ENCODE results near the gene MIAT.
A peak's percentile ranks its signal among the peaks of the same experiment; 100 is the strongest.

MIAT gene

DNA sequence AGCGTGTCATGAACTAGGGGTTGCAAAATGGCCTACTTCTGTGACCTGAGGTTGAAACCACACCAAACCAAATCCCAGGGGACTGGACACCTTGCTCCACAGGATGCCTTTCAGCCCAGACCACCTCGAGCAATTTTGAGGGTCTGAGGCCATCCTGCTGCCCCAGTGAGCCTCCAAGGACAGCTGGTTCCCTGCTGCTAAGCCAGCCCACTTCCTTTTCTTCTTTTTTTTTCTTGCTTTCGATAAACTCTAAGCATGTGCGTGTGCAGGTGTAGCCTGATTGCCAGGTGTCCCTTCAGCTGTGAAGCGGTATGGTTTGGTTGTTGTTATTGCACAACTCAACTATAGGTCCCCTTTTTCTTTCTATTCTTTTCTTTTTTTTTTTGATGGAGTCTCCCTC lies 42.2 kb upstream of the MIAT start (continued):
- TF ChIP-seq, protein P1, sequence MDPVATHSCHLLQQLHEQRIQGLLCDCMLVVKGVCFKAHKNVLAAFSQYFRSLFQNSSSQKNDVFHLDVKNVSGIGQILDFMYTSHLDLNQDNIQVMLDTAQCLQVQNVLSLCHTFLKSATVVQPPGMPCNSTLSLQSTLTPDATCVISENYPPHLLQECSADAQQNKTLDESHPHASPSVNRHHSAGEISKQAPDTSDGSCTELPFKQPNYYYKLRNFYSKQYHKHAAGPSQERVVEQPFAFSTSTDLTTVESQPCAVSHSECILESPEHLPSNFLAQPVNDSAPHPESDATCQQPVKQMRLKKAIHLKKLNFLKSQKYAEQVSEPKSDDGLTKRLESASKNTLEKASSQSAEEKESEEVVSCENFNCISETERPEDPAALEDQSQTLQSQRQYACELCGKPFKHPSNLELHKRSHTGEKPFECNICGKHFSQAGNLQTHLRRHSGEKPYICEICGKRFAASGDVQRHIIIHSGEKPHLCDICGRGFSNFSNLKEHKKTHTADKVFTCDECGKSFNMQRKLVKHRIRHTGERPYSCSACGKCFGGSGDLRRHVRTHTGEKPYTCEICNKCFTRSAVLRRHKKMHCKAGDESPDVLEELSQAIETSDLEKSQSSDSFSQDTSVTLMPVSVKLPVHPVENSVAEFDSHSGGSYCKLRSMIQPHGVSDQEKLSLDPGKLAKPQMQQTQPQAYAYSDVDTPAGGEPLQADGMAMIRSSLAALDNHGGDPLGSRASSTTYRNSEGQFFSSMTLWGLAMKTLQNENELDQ (tag by site-specific recombination; IDR thresholded peaks at IDR 0.05; ENCODE audit: low read depth): no peak
- no peak for TF ChIP-seq SP7 (tag by site-specific recombination; IDR thresholded peaks at IDR 0.05)
- no peak for TF ChIP-seq ZNF423 (tag by site-specific recombination; IDR thresholded peaks at IDR 0.05)
- TF ChIP-seq ZNF747 (tag by site-specific recombination; IDR thresholded peaks at IDR 0.05): no peak
- no peak for TF ChIP-seq ZNF610 (tag by site-specific recombination; IDR thresholded peaks at IDR 0.05; ENCODE audit: borderline replicate concordance)
- TF ChIP-seq, protein P2, sequence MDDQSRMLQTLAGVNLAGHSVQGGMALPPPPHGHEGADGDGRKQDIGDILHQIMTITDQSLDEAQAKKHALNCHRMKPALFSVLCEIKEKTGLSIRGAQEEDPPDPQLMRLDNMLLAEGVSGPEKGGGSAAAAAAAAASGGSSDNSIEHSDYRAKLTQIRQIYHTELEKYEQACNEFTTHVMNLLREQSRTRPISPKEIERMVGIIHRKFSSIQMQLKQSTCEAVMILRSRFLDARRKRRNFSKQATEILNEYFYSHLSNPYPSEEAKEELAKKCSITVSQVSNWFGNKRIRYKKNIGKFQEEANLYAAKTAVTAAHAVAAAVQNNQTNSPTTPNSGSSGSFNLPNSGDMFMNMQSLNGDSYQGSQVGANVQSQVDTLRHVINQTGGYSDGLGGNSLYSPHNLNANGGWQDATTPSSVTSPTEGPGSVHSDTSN (CRISPR knock-in tag; IDR thresholded peaks at IDR 0.05): no peak
- TF ChIP-seq, protein P3, sequence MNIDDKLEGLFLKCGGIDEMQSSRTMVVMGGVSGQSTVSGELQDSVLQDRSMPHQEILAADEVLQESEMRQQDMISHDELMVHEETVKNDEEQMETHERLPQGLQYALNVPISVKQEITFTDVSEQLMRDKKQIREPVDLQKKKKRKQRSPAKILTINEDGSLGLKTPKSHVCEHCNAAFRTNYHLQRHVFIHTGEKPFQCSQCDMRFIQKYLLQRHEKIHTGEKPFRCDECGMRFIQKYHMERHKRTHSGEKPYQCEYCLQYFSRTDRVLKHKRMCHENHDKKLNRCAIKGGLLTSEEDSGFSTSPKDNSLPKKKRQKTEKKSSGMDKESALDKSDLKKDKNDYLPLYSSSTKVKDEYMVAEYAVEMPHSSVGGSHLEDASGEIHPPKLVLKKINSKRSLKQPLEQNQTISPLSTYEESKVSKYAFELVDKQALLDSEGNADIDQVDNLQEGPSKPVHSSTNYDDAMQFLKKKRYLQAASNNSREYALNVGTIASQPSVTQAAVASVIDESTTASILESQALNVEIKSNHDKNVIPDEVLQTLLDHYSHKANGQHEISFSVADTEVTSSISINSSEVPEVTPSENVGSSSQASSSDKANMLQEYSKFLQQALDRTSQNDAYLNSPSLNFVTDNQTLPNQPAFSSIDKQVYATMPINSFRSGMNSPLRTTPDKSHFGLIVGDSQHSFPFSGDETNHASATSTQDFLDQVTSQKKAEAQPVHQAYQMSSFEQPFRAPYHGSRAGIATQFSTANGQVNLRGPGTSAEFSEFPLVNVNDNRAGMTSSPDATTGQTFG (tag by site-specific recombination; IDR thresholded peaks at IDR 0.05; ENCODE audit: borderline replicate concordance): no peak
- TF ChIP-seq KLF8 (tag by site-specific recombination; IDR thresholded peaks at IDR 0.05): no peak
- TF ChIP-seq ZNF37A (tag by site-specific recombination; IDR thresholded peaks at IDR 0.05): no peak
- TF ChIP-seq ZNF677 (tag by site-specific recombination; IDR thresholded peaks at IDR 0.05): no peak
- no peak for TF ChIP-seq ZNF2 (tag by site-specific recombination; IDR thresholded peaks at IDR 0.05)
- TF ChIP-seq ZNF292 (tag by site-specific recombination; IDR thresholded peaks at IDR 0.05; ENCODE audit: borderline replicate concordance, low read depth): no peak

DNA sequence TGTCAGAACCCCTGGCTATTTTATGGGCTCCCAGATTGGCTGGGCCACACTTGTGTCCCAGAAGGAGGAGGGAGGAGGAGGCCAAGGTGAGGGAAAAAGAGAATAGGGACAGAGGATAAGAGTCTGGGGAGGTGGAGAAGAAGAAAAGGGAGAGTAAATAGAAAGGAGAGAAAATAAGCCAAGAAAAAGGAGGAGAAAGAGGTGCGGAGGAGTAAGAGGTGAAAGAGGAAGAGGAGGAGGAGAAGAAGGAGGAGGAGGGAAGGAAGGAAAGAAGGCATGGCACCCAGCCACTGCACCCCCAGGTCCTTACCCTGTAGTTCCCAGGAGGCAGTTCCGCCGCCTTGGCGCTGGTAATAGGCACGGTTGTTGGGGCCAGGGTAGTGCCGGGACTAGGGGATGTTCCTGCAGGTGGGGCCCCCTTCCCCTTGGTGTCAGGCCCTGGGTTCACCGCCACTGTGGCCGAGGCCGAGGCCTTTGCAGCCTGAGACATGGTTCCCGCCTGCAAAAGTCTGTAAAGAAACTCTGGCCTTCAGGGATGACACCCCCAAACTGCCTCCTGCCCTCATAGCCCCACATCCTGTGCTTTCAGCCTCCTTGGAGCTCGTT lies 41.5 kb upstream of the MIAT start:
- no peak overlapping the region for H3K4me3 ChIP-seq (ENCODE audit: low read depth, low read length)
- H3K4me1 ChIP-seq (ENCODE audit: control insufficient read depth, insufficient read depth, low read length): no peaks in the 10 kb centered on the region
- CTCF ChIA-PET: interaction anchor here (0.6 kb wide), 1 partner anchor 43 kb away, joined by 3 read pairs; no protein-coding TSS in a partner anchor
- H3K27ac ChIP-seq (ENCODE audit: extremely low read depth, low read depth, low read length): no peak overlapping the region
- no peaks in the 10 kb centered on the region for H3K9me3 ChIP-seq (ENCODE audit: control insufficient read depth, insufficient read depth, low read depth, low read length)
- TF ChIP-seq PRDM1 (tag by site-specific recombination; IDR thresholded peaks at IDR 0.05): peak; percentile 93
- TF ChIP-seq ZNF585B (tag by site-specific recombination; IDR thresholded peaks at IDR 0.05): no peak
- TF ChIP-seq ZSCAN30 (tag by site-specific recombination; IDR thresholded peaks at IDR 0.05): no peak
- no peak for TF ChIP-seq KLF1 (tag by site-specific recombination; IDR thresholded peaks at IDR 0.05)
- H3K36me3 ChIP-seq (ENCODE audit: control insufficient read depth in 2 of 2, insufficient read depth in 1 of 2, low read length in 2 of 2): no peaks in the 10 kb centered on the region
- POLR2A ChIA-PET: no interaction called here

DNA sequence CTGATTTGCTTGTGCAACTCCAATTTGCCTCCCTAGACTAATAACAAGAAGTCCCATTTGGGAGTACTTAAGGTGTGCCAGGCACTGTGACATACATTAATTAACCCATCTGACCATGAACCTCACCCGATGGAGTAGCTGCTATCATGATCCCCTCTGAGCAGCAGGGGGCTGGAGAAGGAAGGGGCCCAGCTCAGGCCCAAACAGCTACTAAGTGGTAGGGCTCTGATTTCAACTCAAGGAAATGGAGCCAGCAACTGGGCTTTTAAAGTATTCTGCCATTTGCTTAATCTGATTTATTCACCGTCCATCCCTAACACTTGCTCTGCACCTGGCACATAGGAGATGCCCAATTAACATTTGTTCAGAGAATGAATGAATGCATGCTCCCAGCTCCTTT lies 40.7 kb upstream of the MIAT start:
- Histone ChIP-seq H3K27ac (ENCODE audit: extremely low read depth, low read depth, low read length) (no peak overlapping the region), H3K4me1 (ENCODE audit: control insufficient read depth, insufficient read depth, low read length) (no peaks in the 10 kb centered on the region), H3K4me3 (ENCODE audit: low read depth, low read length) (no peak overlapping the region), H3K9me3 (ENCODE audit: control insufficient read depth, insufficient read depth, low read depth, low read length) (no peaks in the 10 kb centered on the region), H3K36me3 (ENCODE audit: control insufficient read depth in 2 of 2, insufficient read depth in 1 of 2, low read length in 2 of 2) (no peaks in the 10 kb centered on the region)
- TF ChIP-seq OSR2 (tag by site-specific recombination; IDR thresholded peaks at IDR 0.05) (no peak), ZNF391 (tag by site-specific recombination; IDR thresholded peaks at IDR 0.05; ENCODE audit: borderline replicate concordance, low read depth) (no peak), ZNF132 (tag by site-specific recombination; IDR thresholded peaks at IDR 0.05; ENCODE audit: borderline replicate concordance) (no peak), ZIC2 (tag by site-specific recombination; IDR thresholded peaks at IDR 0.05) (peak; percentile 53), ZNF341 (tag by site-specific recombination; IDR thresholded peaks at IDR 0.05; ENCODE audit: low read depth) (peak; percentile 7; the same call in 1 of the 2 replicates)
- TF ChIP-seq, protein P4, sequence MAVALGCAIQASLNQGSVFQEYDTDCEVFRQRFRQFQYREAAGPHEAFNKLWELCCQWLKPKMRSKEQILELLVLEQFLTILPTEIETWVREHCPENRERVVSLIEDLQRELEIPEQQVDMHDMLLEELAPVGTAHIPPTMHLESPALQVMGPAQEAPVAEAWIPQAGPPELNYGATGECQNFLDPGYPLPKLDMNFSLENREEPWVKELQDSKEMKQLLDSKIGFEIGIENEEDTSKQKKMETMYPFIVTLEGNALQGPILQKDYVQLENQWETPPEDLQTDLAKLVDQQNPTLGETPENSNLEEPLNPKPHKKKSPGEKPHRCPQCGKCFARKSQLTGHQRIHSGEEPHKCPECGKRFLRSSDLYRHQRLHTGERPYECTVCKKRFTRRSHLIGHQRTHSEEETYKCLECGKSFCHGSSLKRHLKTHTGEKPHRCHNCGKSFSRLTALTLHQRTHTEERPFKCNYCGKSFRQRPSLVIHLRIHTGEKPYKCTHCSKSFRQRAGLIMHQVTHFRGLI (tag by site-specific recombination; IDR thresholded peaks at IDR 0.05): peak; percentile 90
- ChIA-PET CTCF (interaction anchor here (0.6 to 0.8 kb wide), 2 partner anchors 42 to 155 kb away, joined by 3 read pairs; no protein-coding TSS in a partner anchor), POLR2A (no interaction called here)

All from HEK293 (cell line).